ENCODE measurements around the gene XXYLT1.
A peak's percentile ranks its signal among the peaks of the same experiment; 100 is the strongest.

Gene XXYLT1

GRCh38 chr3:195085356-195086130 is 185.4 kb downstream of the XXYLT1 start:
- no peak overlapping the region for H3K27ac ChIP-seq (ENCODE audit: extremely low read depth, low read depth, low read length)
- POLR2A ChIA-PET: no interaction called here
- CTCF ChIA-PET: interaction anchor here (0.6 kb wide), 3 partner anchors 9 to 414 kb away, joined by 3 to 4 read pairs (median 3); partner anchors contain the start of gene LSG1
- TF ChIP-seq CTCF (tag by site-specific recombination; IDR thresholded peaks at IDR 0.05): no peak
- TF ChIP-seq ZNF600 (tag by site-specific recombination; IDR thresholded peaks at IDR 0.05): peak; percentile 24; the same call in 1 of the 2 replicates
- H3K36me3 ChIP-seq (ENCODE audit: control insufficient read depth in 2 of 2, insufficient read depth in 1 of 2, low read length in 2 of 2): no peaks in the 10 kb centered on the region
- peaks cover 18% of the 10 kb centered on the region for H3K4me1 ChIP-seq (ENCODE audit: control insufficient read depth, insufficient read depth, low read length)
- no peaks in the 10 kb centered on the region for H3K9me3 ChIP-seq (ENCODE audit: control insufficient read depth, insufficient read depth, low read depth, low read length)
- H3K4me3 ChIP-seq (ENCODE audit: low read depth, low read length): no peak overlapping the region

GRCh38 chr3:195084746-195085145 is 186.2 kb downstream of the XXYLT1 start:
- peaks cover 23% of the 10 kb centered on the region for H3K4me1 ChIP-seq (ENCODE audit: control insufficient read depth, insufficient read depth, low read length)
- H3K9me3 ChIP-seq (ENCODE audit: control insufficient read depth, insufficient read depth, low read depth, low read length): no peaks in the 10 kb centered on the region
- POLR2A ChIA-PET: no interaction called here
- H3K27ac ChIP-seq (ENCODE audit: extremely low read depth, low read depth, low read length): no peak overlapping the region
- CTCF ChIA-PET: no interaction called here
- H3K36me3 ChIP-seq (ENCODE audit: control insufficient read depth in 2 of 2, insufficient read depth in 1 of 2, low read length in 2 of 2): no peaks in the 10 kb centered on the region
- H3K4me3 ChIP-seq (ENCODE audit: low read depth, low read length): no peak overlapping the region
- TF ChIP-seq ZNF132 (tag by site-specific recombination; IDR thresholded peaks at IDR 0.05; ENCODE audit: borderline replicate concordance): no peak
- TF ChIP-seq ZBTB26 (tag by site-specific recombination; optimal IDR thresholded peaks at IDR 0.05): no peak
- no peak for TF ChIP-seq YY1 (tag by site-specific recombination; IDR thresholded peaks at IDR 0.05)
- no peak for TF ChIP-seq TRIM28 (IDR thresholded peaks at IDR 0.05; ENCODE audit: borderline replicate concordance, low read length)
- no peak for TF ChIP-seq ZNF776 (tag by site-specific recombination; IDR thresholded peaks at IDR 0.05; ENCODE audit: borderline replicate concordance)
- no peak for TF ChIP-seq KLF7 (tag by site-specific recombination; IDR thresholded peaks at IDR 0.05; ENCODE audit: borderline replicate concordance)
- TF ChIP-seq ZNF362 (tag by site-specific recombination; IDR thresholded peaks at IDR 0.05): no peak
- no peak for TF ChIP-seq ZNF10 (tag by site-specific recombination; IDR thresholded peaks at IDR 0.05)
- no peak for TF ChIP-seq ZNF549 (tag by site-specific recombination; IDR thresholded peaks at IDR 0.05)
- TF ChIP-seq PRDM10 (tag by site-specific recombination; IDR thresholded peaks at IDR 0.05): no peak
- no peak for TF ChIP-seq ZNF518A (tag by site-specific recombination; conservative IDR thresholded peaks at IDR 0.05; ENCODE audit: low read depth)
- no peak for TF ChIP-seq ZSCAN4 (tag by site-specific recombination; IDR thresholded peaks at IDR 0.05)

Data from HEK293 (cell line).